ENCODE results near the gene TMEM80.

GRCh38 chr11:742156-742546 lies 46.5 kb downstream of the TMEM80 start:
- TF ChIP-seq GATA3 (IDR thresholded peaks at IDR 0.05; ENCODE audit: low read depth, low read length) (no peak), GATA2 (IDR thresholded peaks at IDR 0.05; ENCODE audit: low read depth, low read length) (no peak)
